GM18867 (cell line): ENCODE results near the gene MAPK1IP1L.
"Not testable (repeated sequence)": the region's sequence is repeated elsewhere in the genome, so short reads cannot be mapped to it uniquely, and the experiment has no call there.

ENCODE experiments used
- ATAC-seq: cut with Tn5 transposase; IDR thresholded peaks from one replicate; pipeline ENCODE4 v1.9.1; 2021; ENCODE audit warnings: mild to moderate bottlenecking, moderate library complexity; ENCODE audit not compliant: unreplicated experiment

MAPK1IP1L gene

DNA sequence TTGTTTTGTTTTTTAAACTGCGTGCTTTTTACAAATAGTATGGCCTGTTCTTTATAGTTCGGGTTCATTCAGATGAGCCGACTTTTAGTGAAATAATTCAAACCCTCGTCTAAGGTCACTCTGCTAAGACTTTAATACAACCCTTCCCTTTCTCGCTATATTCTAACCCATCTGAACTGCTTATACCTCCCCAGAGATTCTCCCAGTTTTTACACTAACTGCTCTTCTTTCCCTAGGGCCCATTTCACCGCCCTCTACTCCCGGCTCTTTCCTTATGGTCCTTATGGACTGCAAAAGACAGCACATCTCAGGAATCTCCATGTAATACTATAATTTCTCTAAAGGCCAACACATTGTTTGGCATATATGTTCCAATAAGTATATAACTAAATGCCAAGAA is 2.1 kb downstream of the MAPK1IP1L start:
- ATAC-seq: no peak

- ATAC-seq: no peak
These were observed 2.7 kb downstream of the MAPK1IP1L start for GRCh38 chr14:55054098-55054497.

GRCh38 chr14:55057919-55058318 is 6.5 kb downstream of the MAPK1IP1L start:
- no peak for ATAC-seq

GRCh38 chr14:55059333-55059732 is 7.9 kb downstream of the MAPK1IP1L start:
- no peak for ATAC-seq

- ATAC-seq: no peak
These were observed 11.3 kb downstream of the MAPK1IP1L start for GRCh38 chr14:55062517-55063351.

- not testable (repeated sequence) for ATAC-seq
These were observed 13.4 kb downstream of the MAPK1IP1L start for GRCh38 chr14:55064896-55065295.

DNA sequence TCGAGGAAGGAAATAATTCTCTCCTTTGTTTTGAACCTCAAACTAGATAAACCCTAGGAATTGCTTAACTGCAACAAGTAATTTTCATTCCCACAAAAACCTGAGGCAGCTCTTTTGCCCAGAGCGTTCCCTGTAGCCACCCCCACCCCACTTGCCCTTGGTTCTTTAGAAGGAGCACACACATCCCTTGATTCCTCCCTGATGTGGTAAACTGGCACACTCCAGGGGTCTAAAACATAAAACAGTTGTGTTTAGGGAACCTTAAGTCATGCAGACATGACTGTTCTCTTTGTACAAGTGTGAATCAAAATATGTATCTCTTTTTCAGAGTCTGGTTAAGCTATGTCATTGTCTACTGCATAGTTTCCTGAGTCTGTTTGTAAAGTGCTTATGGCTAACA is 14.0 kb downstream of the MAPK1IP1L start:
- no peak for ATAC-seq

DNA sequence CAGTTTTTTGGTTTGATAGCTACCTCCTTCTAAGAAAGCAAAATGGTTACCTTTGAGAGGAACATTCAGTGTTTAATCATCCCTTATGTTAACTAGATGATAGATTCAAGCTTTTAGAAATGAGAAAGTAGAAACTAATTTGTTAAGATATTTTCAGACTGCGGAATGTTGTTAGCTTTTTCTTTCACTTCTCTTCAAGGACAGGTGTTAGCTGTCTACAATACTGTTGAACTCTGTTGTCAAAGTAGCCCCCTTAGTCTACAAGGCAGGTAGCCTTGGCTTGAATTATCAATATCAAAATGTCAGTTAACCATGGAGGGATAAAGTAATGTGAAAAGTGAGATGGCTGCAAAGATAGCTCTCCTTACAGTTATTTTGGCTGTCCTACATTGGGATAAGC is 14.8 kb downstream of the MAPK1IP1L start:
- ATAC-seq: no peak

DNA sequence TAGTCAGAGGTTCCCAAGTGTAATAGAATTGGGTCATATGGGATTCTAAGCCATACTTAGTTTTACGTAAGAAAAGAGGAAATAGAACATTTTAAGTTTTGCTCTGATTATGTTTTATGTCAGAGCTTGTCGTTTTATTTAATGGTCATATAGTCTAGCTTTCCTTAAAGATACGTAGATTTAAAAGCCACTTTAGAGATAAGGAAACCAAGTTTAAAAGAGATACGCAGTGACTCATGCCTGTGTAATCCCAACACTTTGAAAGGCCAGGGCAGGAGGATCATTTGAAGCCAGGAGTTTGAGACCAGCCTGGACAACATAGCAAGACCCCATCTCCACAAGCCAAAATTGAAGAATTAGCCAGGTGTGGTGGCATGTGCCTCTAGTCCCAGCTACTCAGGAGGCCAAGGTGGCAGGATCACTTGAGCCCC is 19.5 kb downstream of the MAPK1IP1L start:
- no peak for ATAC-seq

DNA sequence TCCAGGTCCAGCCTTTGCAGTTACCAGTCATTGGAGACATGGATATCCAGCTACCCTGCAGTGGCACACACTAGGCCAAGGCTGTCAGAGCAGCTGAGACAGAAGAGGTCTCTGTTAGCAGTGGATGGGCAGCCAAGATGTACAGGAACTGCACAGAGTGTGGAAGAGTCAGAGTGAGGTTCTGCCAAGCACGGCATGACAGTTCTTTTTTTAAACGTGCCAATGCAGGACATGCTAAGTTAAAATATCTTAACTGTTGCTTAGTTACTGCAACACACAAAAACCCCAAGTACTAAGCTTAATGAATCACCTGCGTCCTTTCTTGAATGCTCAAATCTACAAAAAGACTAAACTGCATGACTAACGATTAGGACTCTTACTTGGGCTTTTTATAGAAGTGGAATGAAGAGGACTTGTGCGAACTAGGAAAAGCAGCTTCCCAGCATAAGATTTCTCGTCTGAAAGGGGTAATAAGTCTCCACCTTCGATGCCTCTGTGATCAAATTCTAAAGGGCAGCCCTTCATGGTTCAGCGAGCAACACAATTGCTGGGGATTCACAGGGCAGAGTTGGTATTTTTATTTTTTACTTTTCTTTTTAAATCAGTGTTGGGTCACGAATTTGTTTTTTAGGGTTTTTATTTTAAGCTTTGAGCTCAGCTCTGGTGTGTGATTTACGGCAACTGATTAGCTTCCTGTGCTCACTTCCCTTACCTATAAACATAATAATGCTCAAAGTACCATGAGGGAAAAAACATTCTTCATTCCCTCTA is 20.6 kb downstream of the MAPK1IP1L start:
- peak; percentile 50 for ATAC-seq

DNA sequence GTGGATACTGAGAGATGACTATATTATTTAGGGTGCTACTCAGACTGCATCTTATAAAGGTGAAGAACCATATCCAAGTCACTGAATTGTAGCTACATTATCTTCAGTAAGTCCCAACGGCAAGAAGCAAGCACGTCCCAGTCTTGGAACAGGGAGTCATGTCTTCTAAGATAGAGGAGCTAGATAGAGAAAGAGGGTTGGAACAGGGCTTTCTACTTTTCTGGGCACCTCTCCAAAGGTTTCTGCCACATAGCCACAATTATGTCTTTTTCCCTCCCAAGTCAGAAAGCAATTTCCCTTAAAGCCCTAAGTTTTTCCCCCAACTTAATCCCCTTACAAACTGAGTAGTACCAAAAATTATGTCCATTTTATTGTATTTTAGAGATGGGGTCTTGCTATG is 22.4 kb downstream of the MAPK1IP1L start:
- ATAC-seq: no peak

GRCh38 chr14:55074662-55075061 is 23.2 kb downstream of the MAPK1IP1L start:
- ATAC-seq: peak; percentile 55

GRCh38 chr14:55075628-55076175 is 24.3 kb downstream of the MAPK1IP1L start:
- ATAC-seq: no peak

- peak; percentile 28 for ATAC-seq
These were observed 26.0 kb downstream of the MAPK1IP1L start for GRCh38 chr14:55077170-55078151.

DNA sequence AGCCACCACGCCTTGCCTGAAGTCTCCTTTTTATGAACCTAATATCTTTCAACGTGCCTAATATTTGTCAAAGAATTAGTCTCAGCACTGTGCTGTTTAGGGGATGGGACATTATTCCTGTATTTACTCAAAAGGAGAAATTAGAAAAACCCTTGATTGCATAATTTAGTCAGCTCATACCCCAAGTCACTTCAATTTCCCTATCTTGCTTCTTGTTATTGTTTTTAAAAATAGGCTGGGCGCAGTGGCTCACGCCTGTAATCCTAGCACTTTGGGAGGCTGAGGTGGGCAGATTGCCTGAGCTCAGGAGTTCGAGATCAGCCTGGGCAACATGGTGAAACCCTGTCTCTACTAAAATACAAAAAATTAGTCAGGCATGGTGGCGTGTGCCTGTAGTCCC is 28.5 kb downstream of the MAPK1IP1L start:
- ATAC-seq: not testable (repeated sequence)

GRCh38 chr14:55084401-55085059 is 33.1 kb downstream of the MAPK1IP1L start:
- no peak for ATAC-seq

GRCh38 chr14:55085060-55085660 is 33.7 kb downstream of the MAPK1IP1L start:
- ATAC-seq: no peak

DNA sequence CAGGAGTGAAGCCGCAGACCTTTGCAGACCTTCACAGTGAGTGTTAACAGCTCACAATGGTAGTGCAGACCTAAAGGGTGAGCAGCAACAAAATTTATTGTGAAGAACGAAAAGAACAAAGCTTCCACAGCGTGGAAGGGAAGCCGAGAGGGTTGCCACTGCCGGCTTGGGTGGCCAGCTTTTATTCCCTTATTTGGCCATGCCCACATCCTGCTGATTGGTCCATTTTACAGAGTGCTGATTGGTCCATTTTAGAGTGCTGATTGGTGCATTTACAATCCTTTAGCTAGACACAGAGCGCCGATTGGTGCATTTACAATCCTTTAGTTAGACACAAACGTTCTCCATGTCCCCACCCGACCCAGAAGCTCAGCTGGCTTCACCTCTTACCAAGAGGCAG is 35.5 kb downstream of the MAPK1IP1L start:
- ATAC-seq: no peak

- ATAC-seq: no peak
These were observed 36.9 kb downstream of the MAPK1IP1L start for GRCh38 chr14:55088356-55088755.

DNA sequence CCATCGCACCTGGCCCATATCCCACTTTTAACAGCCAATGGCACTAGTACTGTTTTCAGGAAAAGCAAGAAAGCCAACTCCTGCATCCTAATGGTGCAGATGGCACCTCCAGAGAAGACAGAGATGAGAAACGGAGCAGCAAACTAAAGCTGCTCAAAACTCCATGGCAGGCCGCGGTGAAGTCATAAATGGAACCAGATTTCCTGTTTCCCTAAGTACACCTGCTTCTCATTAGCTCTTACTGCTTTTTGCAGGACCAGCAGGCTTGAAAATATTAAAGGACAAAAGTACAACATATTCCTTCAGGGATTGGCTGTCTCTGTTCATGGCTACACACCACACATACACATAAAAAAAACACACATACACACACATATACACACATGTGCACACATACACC is 40.9 kb downstream of the MAPK1IP1L start:
- no peak for ATAC-seq
